Activated naive CD8-positive, alpha-beta T cell treated with anti-CD3 and anti-CD28 coated beads, Interleukin-2, amount 10 ng/mL, durations not matched to agents 7 days and 5 days (primary cell): ENCODE results near the gene PEX13. TPM values are rescaled to one million over a fixed set of nuclear protein-coding genes. Genes with fewer than 3 reads are reported as not detected.
A peak's percentile ranks its signal among the peaks of the same experiment; 100 is the strongest.
"Not testable (repeated sequence)": the region's sequence is repeated elsewhere in the genome, so short reads cannot be mapped to it uniquely, and the experiment has no call there.

Source experiments
- ATAC-seq: fragments of 150-1000 bp; cut with Tn5 transposase; one replicate; pipeline ENCODE4 v1.10.0; 2021; ENCODE audit warnings: low read depth, moderate library complexity
- POLR2A ChIA-PET: fragments of 350-600 bp; sonication (Branson Sonifier 250); formaldehyde crosslinking; loops from one replicate; lab custom pipeline; 2021; ENCODE audit warnings: antibody characterized with exemption; lab: Charles Lee
- DNase-seq: peaks from one replicate; pipeline ENCODE4 v3.0.0; 2021
- H3K27ac Mint-ChIP-seq: one replicate; pipeline ENCODE4 v1.8.0; 2022; ENCODE audit warnings: mild to moderate bottlenecking, mixed read lengths
- H3K27me3 Mint-ChIP-seq: one replicate; pipeline ENCODE4 v1.8.0; 2022; ENCODE audit warnings: mild to moderate bottlenecking, moderate library complexity, mixed read lengths
- H3K36me3 Mint-ChIP-seq: one replicate; pipeline ENCODE4 v1.8.0; 2021; ENCODE audit warnings: mild to moderate bottlenecking, mixed read lengths
- H3K4me1 Mint-ChIP-seq: one replicate; pipeline ENCODE4 v1.8.0; 2021; ENCODE audit warnings: mixed read lengths
- H3K4me3 Mint-ChIP-seq: one replicate; pipeline ENCODE4 v1.8.0; 2022; ENCODE audit warnings: mild to moderate bottlenecking, moderate library complexity, mixed read lengths
- H3K9me3 Mint-ChIP-seq: one replicate; pipeline ENCODE4 v1.8.0; 2021; ENCODE audit warnings: mixed read lengths
- total RNA-seq, 2 experiments: library from RNA; stranded (reverse); gene quantifications; one replicate each; pipeline ENCODE4 v1.2.3, GENCODE V29; 2021

Gene PEX13
- total RNA-seq, 2 experiments from 2014 or later: 16.5 to 20.1 TPM

DNA sequence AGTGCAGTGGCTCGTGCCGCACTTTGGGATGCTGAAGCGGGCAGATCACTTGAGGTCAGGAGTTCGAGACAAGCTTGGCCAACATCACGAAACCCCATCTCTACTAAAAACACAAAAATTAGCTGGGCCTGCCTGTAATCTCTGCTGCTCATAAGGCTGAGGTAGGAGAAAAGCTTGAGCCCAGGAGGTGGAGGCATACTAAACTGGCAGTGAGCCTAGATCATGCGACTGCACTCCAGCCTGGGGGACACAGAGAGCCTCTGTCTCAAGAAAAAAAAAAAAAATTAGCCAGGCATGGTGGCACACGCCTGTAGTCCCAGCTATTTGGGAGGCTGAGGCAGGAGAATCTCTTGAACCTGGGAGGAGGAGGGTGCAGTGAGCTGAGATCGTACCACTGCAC is 29.9 kb upstream of the PEX13 start:
- H3K27me3 Mint-ChIP-seq, H3K4me1 Mint-ChIP-seq, DNase-seq, H3K27ac Mint-ChIP-seq, ATAC-seq, H3K4me3 Mint-ChIP-seq, POLR2A ChIA-PET, H3K9me3 Mint-ChIP-seq: not testable (repeated sequence)
- peaks cover 30% of the 10 kb centered on the region for H3K36me3 Mint-ChIP-seq

GRCh38 chr2:60989259-60989658 is 28.3 kb upstream of the PEX13 start:
- no peak for ATAC-seq
- POLR2A ChIA-PET: no interaction called here
- no peaks in the 10 kb centered on the region for H3K27me3 Mint-ChIP-seq
- H3K9me3 Mint-ChIP-seq: peaks cover 7% of the 10 kb centered on the region
- no peak overlapping the region for H3K27ac Mint-ChIP-seq
- DNase-seq: no peak
- peaks cover 7% of the 10 kb centered on the region for H3K4me1 Mint-ChIP-seq
- H3K36me3 Mint-ChIP-seq: peaks cover 39% of the 10 kb centered on the region
- no peak overlapping the region for H3K4me3 Mint-ChIP-seq

DNA sequence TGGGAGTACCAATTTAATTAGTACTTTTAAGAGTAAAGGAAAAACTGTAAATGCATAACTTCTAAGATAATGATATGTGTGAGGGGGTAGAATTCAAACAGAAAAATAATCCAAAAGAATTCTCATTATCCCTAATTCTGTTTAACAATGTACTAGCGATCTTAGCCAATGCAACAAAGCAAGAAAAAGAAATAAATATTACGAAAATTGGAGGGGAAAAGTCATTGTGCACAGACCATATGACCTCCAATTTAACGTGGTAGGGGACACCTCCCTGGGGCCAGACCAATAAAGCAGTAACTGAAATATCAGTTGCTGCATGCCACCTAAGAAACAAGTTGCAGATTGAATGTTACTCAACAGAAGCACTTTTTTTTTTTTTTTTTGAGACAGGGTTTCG is 25.9 kb upstream of the PEX13 start:
- H3K9me3 Mint-ChIP-seq: peaks cover 7% of the 10 kb centered on the region
- DNase-seq: no peak
- H3K36me3 Mint-ChIP-seq: peaks cover 39% of the 10 kb centered on the region
- no peak overlapping the region for H3K27ac Mint-ChIP-seq
- POLR2A ChIA-PET: no interaction called here
- no peak for ATAC-seq
- no peaks in the 10 kb centered on the region for H3K27me3 Mint-ChIP-seq
- H3K4me1 Mint-ChIP-seq: peaks cover 7% of the 10 kb centered on the region
- H3K4me3 Mint-ChIP-seq: no peak overlapping the region

GRCh38 chr2:60992985-60993392 is 24.5 kb upstream of the PEX13 start:
- peak overlapping the region; percentile 22 for H3K4me3 Mint-ChIP-seq

GRCh38 chr2:60994131-60994530 is 23.4 kb upstream of the PEX13 start:
- peaks cover 35% of the 10 kb centered on the region for H3K36me3 Mint-ChIP-seq
- H3K9me3 Mint-ChIP-seq: peaks cover 7% of the 10 kb centered on the region
- no peaks in the 10 kb centered on the region for H3K27me3 Mint-ChIP-seq
- POLR2A ChIA-PET: no interaction called here
- DNase-seq: no peak
- H3K27ac Mint-ChIP-seq: no peak overlapping the region
- no peak for ATAC-seq
- no peak overlapping the region for H3K4me3 Mint-ChIP-seq
- peaks cover 7% of the 10 kb centered on the region for H3K4me1 Mint-ChIP-seq

More at GRCh38 chr2:60992985-60993392, 24.5 kb upstream of the PEX13 start:
- Mint-ChIP-seq H3K27me3 (no peaks in the 10 kb centered on the region), H3K4me1 (peaks cover 7% of the 10 kb centered on the region), H3K9me3 (peaks cover 7% of the 10 kb centered on the region), H3K27ac (peak overlapping the region; percentile 63), H3K36me3 (peaks cover 35% of the 10 kb centered on the region)
- no peak for DNase-seq
- POLR2A ChIA-PET: interaction anchor here (1.4 kb wide), 1 partner anchor 111 kb away, joined by 8 read pairs; the partner anchor contains the start of gene REL
- ATAC-seq: peak; percentile 91

DNA sequence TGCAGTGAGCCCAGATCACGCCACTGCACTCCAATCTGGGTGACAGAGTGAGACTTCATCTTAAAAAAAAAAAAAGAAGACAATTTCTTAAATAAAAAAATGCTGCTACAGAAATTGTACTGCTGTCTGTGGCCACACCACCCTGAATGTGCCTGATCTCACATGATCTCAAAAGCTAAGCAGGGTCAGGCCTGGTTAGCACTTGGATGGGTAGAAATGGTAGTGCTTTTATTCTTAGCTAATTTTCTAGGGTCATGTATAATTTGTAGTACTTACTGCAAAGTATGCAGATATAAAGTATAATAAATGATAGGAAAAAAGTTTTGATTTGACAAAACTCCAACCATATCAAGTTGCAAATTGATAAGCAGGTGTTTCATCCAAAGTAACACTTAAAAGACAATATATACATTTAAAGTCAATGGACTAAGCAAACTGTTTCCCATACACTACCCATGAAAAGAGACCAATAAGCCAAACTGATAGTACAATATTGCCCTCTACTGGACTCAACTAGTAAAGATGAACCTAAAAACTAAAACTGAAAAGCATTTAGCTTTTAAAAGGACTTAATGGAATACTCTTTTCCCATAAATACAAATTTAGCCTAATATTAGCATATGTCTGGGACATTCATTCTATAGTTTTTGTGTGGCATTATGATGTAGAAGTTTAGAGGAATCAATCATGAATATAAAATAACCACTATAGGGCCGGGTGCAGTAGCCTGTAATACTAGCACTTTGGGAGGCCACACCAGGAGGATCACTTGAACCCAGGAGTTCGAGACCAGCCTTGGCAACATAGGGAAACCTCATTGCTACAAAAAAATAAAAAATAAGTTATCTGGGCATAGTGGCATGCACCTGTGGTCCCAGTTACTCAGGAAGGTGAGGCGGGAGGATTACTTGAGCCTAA is 18.6 kb upstream of the PEX13 start:
- ATAC-seq (peak; percentile 61), DNase-seq (no peak)
- POLR2A ChIA-PET: interaction anchor here (1.1 to 2.1 kb wide), 2 partner anchors 117 to 291 kb away, joined by 4 to 11 read pairs; partner anchors contain the start of gene REL
- Mint-ChIP-seq H3K9me3 (no peaks in the 10 kb centered on the region), H3K27me3 (no peaks in the 10 kb centered on the region), H3K36me3 (peaks cover 6% of the 10 kb centered on the region), H3K4me1 (no peaks in the 10 kb centered on the region), H3K27ac (no peak overlapping the region), H3K4me3 (no peak overlapping the region)

DNA sequence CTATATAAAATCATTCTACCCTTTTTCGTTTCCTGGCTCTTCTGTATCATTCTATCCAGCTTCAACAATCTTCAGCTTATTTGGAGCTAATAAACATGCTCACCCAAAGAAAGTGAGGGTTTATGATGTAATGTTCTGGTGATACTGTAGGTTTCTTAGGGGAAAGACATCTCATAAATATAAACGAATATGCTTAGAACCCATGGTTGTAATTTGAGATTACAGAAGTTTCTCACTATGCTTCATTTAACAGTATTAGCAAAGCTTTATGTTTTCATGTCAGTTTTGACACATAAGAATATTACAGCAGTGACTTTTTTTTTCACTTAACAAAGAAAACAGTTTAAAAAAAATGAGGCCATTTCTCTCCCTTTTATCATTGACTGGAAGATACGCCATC is 11.8 kb upstream of the PEX13 start:
- no peak overlapping the region for H3K4me3 Mint-ChIP-seq
- no peaks in the 10 kb centered on the region for H3K9me3 Mint-ChIP-seq
- no peaks in the 10 kb centered on the region for H3K27me3 Mint-ChIP-seq
- peaks cover 3% of the 10 kb centered on the region for H3K36me3 Mint-ChIP-seq
- H3K4me1 Mint-ChIP-seq: no peaks in the 10 kb centered on the region
- POLR2A ChIA-PET: no interaction called here
- DNase-seq (no peak), ATAC-seq (no peak)
- no peak overlapping the region for H3K27ac Mint-ChIP-seq

- Mint-ChIP-seq H3K4me1 (no peaks in the 10 kb centered on the region), H3K27me3 (no peaks in the 10 kb centered on the region), H3K4me3 (no peak overlapping the region), H3K36me3 (peaks cover 3% of the 10 kb centered on the region), H3K27ac (no peak overlapping the region), H3K9me3 (no peaks in the 10 kb centered on the region)
- DNase-seq (no peak), ATAC-seq (no peak)
- POLR2A ChIA-PET: no interaction called here
Measured at GRCh38 chr2:61006486-61007105, 10.9 kb upstream of the PEX13 start.

- ATAC-seq (no peak), DNase-seq (no peak)
- H3K4me1 Mint-ChIP-seq: peaks cover 7% of the 10 kb centered on the region
- no peak overlapping the region for H3K27ac Mint-ChIP-seq
- POLR2A ChIA-PET: no interaction called here
- no peaks in the 10 kb centered on the region for H3K9me3 Mint-ChIP-seq
- H3K27me3 Mint-ChIP-seq: no peaks in the 10 kb centered on the region
- H3K36me3 Mint-ChIP-seq: peaks cover 3% of the 10 kb centered on the region
- H3K4me3 Mint-ChIP-seq: no peak overlapping the region
Measured at GRCh38 chr2:61009355-61009754, 8.2 kb upstream of the PEX13 start.

GRCh38 chr2:61011678-61012077 is 5.8 kb upstream of the PEX13 start:
- POLR2A ChIA-PET: no interaction called here
- Mint-ChIP-seq H3K27ac (no peak overlapping the region), H3K36me3 (peaks cover 3% of the 10 kb centered on the region), H3K9me3 (no peaks in the 10 kb centered on the region), H3K27me3 (no peaks in the 10 kb centered on the region), H3K4me3 (no peak overlapping the region), H3K4me1 (peaks cover 17% of the 10 kb centered on the region)
- DNase-seq (no peak), ATAC-seq (no peak)

DNA sequence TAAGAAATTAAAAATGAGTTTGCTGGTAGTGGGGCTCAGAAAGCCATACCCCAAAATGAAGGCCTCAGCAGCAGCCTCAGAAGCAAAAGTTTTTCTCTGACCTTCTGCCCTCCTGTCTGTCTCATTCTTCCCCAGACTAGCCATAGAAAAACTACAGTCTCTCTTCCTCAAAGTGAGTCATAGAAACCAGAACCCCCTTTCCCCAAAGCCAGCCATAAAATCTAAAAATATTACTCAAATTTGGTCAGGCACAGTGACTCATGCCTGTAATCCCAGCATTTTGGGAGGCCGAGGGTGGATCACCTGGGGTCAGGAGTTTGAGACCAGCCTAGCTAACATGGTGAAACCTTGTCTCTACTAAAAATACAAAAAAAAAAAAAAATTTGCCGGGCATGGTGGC is 5.2 kb upstream of the PEX13 start:
- peaks cover 17% of the 10 kb centered on the region for H3K4me1 Mint-ChIP-seq
- H3K9me3 Mint-ChIP-seq, H3K4me3 Mint-ChIP-seq, DNase-seq, H3K27me3 Mint-ChIP-seq, H3K27ac Mint-ChIP-seq, POLR2A ChIA-PET, H3K36me3 Mint-ChIP-seq, ATAC-seq: not testable (repeated sequence)

- no peak for ATAC-seq
- no peak for DNase-seq
- no peaks in the 10 kb centered on the region for H3K27me3 Mint-ChIP-seq
- POLR2A ChIA-PET: no interaction called here
- H3K4me1 Mint-ChIP-seq: peaks cover 18% of the 10 kb centered on the region
- no peak overlapping the region for H3K4me3 Mint-ChIP-seq
- no peaks in the 10 kb centered on the region for H3K9me3 Mint-ChIP-seq
- H3K27ac Mint-ChIP-seq: no peak overlapping the region
- peaks cover 3% of the 10 kb centered on the region for H3K36me3 Mint-ChIP-seq
Measured at GRCh38 chr2:61013382-61013781, 4.1 kb upstream of the PEX13 start.

GRCh38 chr2:61014763-61015162 is 2.8 kb upstream of the PEX13 start:
- Mint-ChIP-seq H3K36me3 (no peaks in the 10 kb centered on the region), H3K9me3 (no peaks in the 10 kb centered on the region), H3K27ac (no peak overlapping the region), H3K4me3 (no peak overlapping the region), H3K27me3 (no peaks in the 10 kb centered on the region), H3K4me1 (peaks cover 21% of the 10 kb centered on the region)
- POLR2A ChIA-PET: no interaction called here
- no peak for DNase-seq
- ATAC-seq: no peak

GRCh38 chr2:61015976-61016375 is 1.5 kb upstream of the PEX13 start:
- POLR2A ChIA-PET: no interaction called here
- Mint-ChIP-seq H3K4me3 (peak overlapping the region; percentile 93), H3K36me3 (peaks cover 1% of the 10 kb centered on the region), H3K27me3 (no peaks in the 10 kb centered on the region), H3K27ac (no peak overlapping the region), H3K9me3 (no peaks in the 10 kb centered on the region), H3K4me1 (peaks cover 24% of the 10 kb centered on the region)
- no peak for ATAC-seq
- no peak for DNase-seq
